GM21737 (cell line): Measurements from ENCODE around the gene PNCK.
"Not testable (repeated sequence)": the region's sequence is repeated elsewhere in the genome, so short reads cannot be mapped to it uniquely, and the experiment has no call there.

Experiments
- ATAC-seq: cut with Tn5 transposase; IDR thresholded peaks from one replicate; pipeline ENCODE4 v1.9.1; 2021; ENCODE audit warnings: mild to moderate bottlenecking, moderate library complexity; ENCODE audit not compliant: unreplicated experiment

PNCK gene

DNA sequence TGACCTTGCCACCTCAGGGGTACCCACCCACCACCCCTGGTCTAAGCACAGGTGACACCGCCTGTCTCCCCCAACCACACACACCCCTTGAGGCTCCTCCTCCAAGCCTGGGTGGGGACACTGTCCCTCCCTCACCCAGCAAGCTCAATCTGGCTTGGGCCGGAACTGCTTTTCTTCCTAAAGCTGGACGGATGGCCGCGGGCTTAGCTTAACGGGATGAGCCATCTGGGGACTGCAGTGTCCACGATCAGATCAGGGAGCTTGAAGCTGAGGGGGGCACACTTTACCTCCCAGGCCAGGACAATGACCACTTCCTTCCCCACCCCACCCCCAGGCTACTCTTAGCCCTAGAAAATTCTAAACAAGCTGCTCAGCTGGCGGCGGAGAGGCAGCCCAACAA lies 13.1 kb upstream of the PNCK start:
- no peak for ATAC-seq

DNA sequence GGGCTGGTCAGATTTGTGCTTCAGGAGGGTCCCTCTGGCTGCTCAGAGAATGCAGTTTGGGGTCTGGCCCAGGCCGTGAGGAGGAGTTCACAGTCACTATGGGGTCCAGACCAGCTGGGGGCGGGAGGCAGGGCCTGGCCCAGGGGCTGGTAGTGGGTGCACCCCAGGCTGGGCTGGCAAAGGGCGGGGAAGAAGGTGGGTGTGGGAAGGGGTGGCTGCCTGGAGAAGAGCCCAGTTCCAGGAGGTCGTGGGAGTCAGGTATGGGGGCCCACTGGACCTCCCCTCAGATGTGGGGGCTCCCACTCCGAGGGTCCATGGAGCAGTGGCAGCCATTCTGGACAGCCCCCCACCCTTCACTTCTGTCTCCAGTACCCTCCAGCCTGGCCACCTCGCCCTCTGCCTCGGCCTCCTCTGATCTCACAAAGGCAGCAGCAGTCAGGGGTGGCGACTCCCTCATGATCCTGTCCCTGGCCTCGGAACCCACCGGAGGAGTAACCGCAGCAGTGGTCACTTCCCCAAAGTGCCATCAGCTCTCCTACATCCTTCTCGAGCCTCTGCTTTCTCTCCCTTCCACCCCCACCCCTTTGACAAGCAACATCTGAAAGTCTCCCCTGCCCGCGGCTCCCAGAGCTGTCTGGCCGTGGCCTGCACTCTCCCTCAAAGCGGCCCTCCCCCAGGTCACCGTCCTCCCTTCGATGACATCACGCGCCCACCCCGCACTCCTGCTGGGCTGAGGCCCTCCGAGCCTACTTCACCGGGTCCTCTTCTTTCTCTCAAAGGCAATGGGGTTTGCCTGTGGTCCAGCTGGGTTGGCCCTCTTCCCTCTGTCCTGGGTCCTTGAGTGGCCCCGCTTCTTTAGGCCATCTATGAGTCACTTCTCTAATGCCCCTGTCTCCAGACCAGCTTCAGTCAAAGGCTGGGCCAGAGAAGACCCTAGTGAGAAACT lies 12.4 kb upstream of the PNCK start:
- ATAC-seq: no peak

DNA sequence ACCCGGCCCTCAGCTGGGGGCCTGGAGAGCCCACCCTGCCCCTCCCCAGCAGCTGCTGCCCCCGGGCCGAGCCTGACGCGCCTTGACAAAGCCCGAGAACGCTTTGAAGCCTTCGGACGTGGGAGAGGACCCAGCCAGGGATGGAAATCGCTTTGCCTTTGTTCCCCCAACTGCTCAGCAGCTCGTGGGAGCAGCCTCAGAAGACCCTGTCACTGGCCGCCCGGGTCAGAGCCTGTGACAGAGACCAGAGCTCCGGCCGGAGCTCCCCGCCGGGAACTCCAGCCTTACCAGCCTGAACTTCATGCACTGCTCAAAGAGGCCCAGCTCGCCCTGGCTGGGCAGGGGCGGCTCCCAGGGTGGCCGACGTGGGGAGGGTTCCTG lies 11.5 kb upstream of the PNCK start:
- no peak for ATAC-seq

GRCh38 chrX:153684467-153685155 lies 11.0 kb upstream of the PNCK start:
- ATAC-seq: no peak

GRCh38 chrX:153683486-153683885 lies 9.9 kb upstream of the PNCK start:
- ATAC-seq: not testable (repeated sequence)

GRCh38 chrX:153681175-153681574 lies 7.6 kb upstream of the PNCK start:
- no peak for ATAC-seq

GRCh38 chrX:153674219-153674851 lies 722 bp upstream of the PNCK start:
- no peak for ATAC-seq

- no peak for ATAC-seq
Observed at GRCh38 chrX:153672531-153673427, 834 bp downstream of the PNCK start.

GRCh38 chrX:153671589-153672530 lies 1.8 kb downstream of the PNCK start:
- ATAC-seq: no peak

GRCh38 chrX:153670748-153671588 lies 2.6 kb downstream of the PNCK start:
- ATAC-seq: no peak

GRCh38 chrX:153669901-153670731 lies 3.5 kb downstream of the PNCK start:
- no peak for ATAC-seq

- ATAC-seq: no peak
Observed at GRCh38 chrX:153669174-153669890, 4.3 kb downstream of the PNCK start.

DNA sequence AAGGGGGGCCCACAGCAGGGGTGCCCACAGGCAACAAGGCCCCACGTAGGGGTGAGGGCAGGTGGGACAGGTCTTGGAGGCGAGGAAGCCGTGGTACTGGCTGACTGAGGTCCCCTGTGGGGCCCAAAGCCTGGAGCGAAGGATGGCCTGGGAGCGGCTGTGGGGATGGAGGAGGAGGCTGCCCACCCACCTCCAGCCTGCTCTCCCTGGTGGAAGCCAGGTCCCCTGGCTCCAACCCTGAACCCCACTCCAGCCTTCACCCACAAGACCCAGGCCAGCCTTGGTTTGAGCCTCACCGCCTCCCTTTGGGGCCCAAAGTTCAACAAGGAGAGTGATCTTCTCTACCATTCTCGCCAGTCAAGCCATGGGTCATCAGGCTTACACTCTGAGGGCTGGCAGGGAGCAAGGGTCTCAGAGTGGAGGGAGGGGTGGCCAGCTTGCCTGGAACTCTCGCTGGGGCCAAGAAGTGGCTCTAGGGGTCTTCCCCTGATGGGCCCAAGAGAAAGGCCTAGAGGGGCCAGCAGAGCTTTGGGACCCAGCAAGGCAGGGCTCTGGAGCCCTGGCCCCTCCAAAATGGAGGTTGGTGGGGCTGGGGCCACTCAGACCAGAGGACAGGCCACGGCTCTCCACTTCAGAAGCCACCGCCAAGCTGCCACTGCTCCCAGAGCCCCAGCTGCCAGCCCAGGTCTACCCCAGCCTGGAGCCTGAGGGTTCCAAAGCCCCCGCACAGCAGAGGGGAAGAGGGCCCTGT lies 5.0 kb downstream of the PNCK start:
- no peak for ATAC-seq

- ATAC-seq: no peak
Observed at GRCh38 chrX:153667956-153668396, 5.6 kb downstream of the PNCK start.

DNA sequence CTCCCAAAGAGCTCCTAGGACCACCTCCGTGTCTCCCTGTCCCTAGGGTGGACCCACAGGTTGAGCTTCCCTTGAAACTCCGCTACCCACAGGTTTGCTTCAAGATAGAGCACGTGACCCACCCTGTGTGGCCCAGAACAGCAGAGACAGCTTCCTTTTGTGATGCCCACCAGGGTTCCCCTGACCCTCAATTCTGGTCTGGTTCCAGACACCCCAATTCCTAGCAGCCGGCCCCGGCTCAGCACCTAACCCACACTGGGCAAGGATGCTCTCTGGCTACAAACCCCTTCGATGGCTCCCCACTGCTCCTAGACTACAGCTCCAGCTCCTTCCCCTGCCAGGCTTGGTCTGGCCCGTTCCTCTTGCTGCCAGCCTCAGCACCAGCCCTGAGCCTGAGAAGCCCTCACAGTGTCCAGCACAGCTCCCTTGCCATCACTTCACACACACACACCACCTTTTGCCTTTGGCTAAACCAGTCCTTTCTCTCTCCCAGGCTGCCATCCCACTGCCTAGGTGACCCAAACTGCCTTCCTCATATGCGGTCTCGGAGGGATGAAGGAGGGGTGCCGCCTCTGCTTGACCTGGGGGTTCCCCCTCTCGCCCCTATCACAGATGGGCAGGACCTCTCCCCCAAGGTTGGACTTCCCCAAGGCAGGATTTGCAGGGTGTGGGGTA lies 6.2 kb downstream of the PNCK start:
- no peak for ATAC-seq
